Body of pancreas (tissue), 4 donors: ENCODE data around the gene TSC22D4. TPM values are rescaled to one million over a fixed set of nuclear protein-coding genes. Genes with fewer than 3 reads are reported as not detected.
"Not testable (repeated sequence)": the region's sequence is repeated elsewhere in the genome, so short reads cannot be mapped to it uniquely, and the experiment has no call there.

ENCODE experiments used
- ATAC-seq: fragments of 150-250 bp; one replicate; pipeline ENCODE4 v1.9.1; 2016
- DNase-seq, 4 donors: peaks; one replicate each; pipeline ENCODE4 v3.0.0-alpha.2; 2019
- H3K27ac ChIP-seq, 4 donors: fragments of 200-600 bp; sonication (generic); 1 replicate in 3 of 4; 2 replicates in 1 of 4; pipeline versions ENCODE4 v1.5.1 to v1.6.1; 2016 to 2019; ENCODE audit warnings: mild to moderate bottlenecking in 1 of 4, mixed read lengths in 1 of 4, moderate library complexity in 1 of 4
- H3K27me3 ChIP-seq, 2 donors: fragments of 200-600 bp; sonication (generic); one replicate each; pipeline ENCODE4 v1.6.0; 2016; ENCODE audit warnings: mild to moderate bottlenecking in 1 of 2
- H3K36me3 ChIP-seq, 2 donors: fragments of 200-600 bp; sonication (generic); replicated peaks in 1 of 2; 2 replicates each; pipeline ENCODE4 v1.5.1; 2016; ENCODE audit warnings: low read depth in 2 of 2; ENCODE audit not compliant: insufficient read depth in 1 of 2
- H3K4me1 ChIP-seq: fragments of 200-600 bp; sonication (generic); one replicate; pipeline ENCODE4 v1.6.0; 2016
- H3K4me3 ChIP-seq, 2 donors: fragments of 200-600 bp; sonication (generic); 1 replicate in 1 of 2; 2 replicates in 1 of 2; pipeline ENCODE4 v1.5.1; 2016 to 2019
- H3K9me3 ChIP-seq, 3 donors: fragments of 200-600 bp; sonication (generic); 1 replicate in 2 of 3; 2 replicates in 1 of 3; pipeline ENCODE4 v1.5.1; 2016
- POLR2A ChIP-seq, 3 donors: fragments of 450-650 bp; IDR thresholded peaks; one replicate each; pipeline ENCODE4 v1.6.1; 2016; ENCODE audit warnings: antibody characterized with exemption in 3 of 3, mild to moderate bottlenecking in 2 of 3
- WGBS, 2 donors: methylation state at CpG; one replicate each; pipeline ENCODE4 v1.1.5; 2017; 5-methylcytosine and 5-hydroxymethylcytosine counted together
- intact Hi-C: fragments of 100-400 bp; cut with DNase I; formaldehyde crosslinking; loops from one replicate; pipeline ENCODE4 v1.15.1; 2023
- total RNA-seq, 2 donors: library from RNA; depleted of rRNA; stranded (reverse); fragments of >200 nt; gene quantifications; one replicate each; pipeline ENCODE4 v1.1.0, GENCODE V29; 2016
- TF ChIP-seq, protein P1 (sequence below), 7 experiments: fragments of 450-650 bp in 4 of 7; fragments of 200-600 bp in 3 of 7; sonication (generic) in 3 of 7; IDR thresholded peaks; one replicate each; pipeline ENCODE4 v1.5.1; 2016 to 2019; ENCODE audit warnings: antibody characterized with exemption in 7 of 7

TSC22D4 gene
- total RNA-seq, 2 donors from 2014 or later: 16.6 to 34.9 TPM

DNA sequence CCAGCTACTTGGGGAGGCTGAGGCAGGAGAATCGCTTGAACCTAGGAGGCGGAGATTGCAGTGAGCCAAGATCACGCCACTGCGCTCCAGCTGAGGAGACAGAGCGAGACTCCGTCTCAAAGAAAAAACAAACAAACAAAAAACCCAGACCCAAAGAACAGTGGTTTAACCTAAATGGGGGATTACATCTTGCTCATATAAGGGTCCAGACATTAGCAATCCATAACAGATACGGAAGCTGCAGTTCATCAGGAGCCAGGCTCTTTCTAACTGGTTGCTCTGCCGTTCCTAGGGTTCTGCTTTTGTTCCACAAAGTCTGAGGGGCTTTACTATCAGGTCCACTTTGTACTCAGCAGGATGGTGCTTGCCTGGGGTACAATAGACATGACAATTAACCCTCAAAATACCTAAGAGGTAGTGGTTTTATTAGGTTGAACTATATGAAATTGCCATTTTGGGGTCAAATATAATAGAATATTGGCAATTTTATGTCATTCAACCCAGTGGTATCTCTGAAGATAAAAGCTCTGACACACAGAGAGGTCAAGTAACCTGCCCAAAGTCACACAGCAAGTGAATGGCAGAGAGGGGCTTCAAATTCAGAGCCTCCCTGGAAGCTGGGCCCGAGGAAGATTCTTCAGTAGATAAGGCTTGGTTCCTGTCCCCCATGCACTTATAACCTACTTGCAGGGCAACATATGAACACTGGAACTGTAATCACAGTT lies 26.0 kb upstream of the TSC22D4 start:
- WGBS, 2 donors: 90 to 94% methylated on average over 9 of the region's 9 CpGs
- ATAC-seq (no peak), DNase-seq (no peak)
- intact Hi-C loops: no loop called here
- peaks cover 9% of the 10 kb centered on the region for H3K4me1 ChIP-seq
- H3K36me3 ChIP-seq: no peaks in the 10 kb centered on the region
- H3K4me3 ChIP-seq: no peak overlapping the region
- TF ChIP-seq, protein P1, sequence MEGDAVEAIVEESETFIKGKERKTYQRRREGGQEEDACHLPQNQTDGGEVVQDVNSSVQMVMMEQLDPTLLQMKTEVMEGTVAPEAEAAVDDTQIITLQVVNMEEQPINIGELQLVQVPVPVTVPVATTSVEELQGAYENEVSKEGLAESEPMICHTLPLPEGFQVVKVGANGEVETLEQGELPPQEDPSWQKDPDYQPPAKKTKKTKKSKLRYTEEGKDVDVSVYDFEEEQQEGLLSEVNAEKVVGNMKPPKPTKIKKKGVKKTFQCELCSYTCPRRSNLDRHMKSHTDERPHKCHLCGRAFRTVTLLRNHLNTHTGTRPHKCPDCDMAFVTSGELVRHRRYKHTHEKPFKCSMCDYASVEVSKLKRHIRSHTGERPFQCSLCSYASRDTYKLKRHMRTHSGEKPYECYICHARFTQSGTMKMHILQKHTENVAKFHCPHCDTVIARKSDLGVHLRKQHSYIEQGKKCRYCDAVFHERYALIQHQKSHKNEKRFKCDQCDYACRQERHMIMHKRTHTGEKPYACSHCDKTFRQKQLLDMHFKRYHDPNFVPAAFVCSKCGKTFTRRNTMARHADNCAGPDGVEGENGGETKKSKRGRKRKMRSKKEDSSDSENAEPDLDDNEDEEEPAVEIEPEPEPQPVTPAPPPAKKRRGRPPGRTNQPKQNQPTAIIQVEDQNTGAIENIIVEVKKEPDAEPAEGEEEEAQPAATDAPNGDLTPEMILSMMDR (IDR thresholded peaks at IDR 0.05): no peak
- no peak for TF ChIP-seq POLR2A (IDR thresholded peaks at IDR 0.05)
- no peaks in the 10 kb centered on the region for H3K9me3 ChIP-seq
- H3K27me3 ChIP-seq: no peaks in the 10 kb centered on the region
- H3K27ac ChIP-seq: no peak overlapping the region

DNA sequence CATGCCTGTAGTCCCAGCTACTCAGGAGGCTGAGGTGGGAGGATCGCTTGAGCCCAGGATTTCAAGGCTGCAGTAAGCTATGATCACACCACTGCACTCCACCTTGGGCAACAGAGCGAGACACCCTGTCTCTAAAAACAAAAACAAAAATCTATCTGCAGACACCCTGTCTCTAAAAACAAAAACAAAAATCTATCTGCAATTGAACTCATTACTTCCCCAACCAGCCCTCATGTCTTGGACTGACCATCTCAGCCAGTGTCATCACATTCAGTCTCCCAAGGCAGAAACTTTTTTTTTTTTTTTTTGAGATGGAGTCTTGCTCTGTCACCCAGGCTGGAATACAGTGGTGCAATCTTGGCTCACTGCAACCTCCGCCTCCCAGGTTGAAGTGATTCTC lies 25.0 kb upstream of the TSC22D4 start:
- H3K27me3 ChIP-seq, H3K27ac ChIP-seq, H3K4me1 ChIP-seq, ATAC-seq, H3K9me3 ChIP-seq, intact Hi-C loops, DNase-seq, H3K36me3 ChIP-seq, H3K4me3 ChIP-seq: not testable (repeated sequence)
- 89 to 96% methylated on average over 3 of the region's 3 CpGs for WGBS, 2 donors

DNA sequence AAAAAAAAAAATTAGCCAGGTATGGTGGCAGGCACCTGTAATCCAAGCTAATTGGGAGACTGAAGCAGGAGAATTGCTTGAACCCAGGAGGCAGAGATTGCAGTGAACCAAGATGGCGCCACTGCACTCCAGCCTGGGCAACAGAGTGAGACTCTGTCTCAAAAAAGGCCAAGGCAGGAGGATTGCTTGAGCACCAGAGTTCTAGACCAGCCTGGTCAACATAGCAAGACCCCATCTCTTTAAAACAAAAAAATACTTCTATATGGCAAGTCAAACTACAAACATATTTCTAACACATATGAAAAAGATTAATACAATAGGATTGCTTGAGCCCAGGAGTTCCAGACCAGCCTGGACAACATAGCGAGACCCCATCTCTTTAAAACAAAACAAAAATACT lies 21.7 kb upstream of the TSC22D4 start:
- intact Hi-C loops, H3K4me1 ChIP-seq, H3K36me3 ChIP-seq, DNase-seq, ATAC-seq, H3K4me3 ChIP-seq, H3K9me3 ChIP-seq, H3K27me3 ChIP-seq, H3K27ac ChIP-seq: not testable (repeated sequence)
- WGBS, 2 donors: 81 to 90% methylated on average over 2 of the region's 2 CpGs

DNA sequence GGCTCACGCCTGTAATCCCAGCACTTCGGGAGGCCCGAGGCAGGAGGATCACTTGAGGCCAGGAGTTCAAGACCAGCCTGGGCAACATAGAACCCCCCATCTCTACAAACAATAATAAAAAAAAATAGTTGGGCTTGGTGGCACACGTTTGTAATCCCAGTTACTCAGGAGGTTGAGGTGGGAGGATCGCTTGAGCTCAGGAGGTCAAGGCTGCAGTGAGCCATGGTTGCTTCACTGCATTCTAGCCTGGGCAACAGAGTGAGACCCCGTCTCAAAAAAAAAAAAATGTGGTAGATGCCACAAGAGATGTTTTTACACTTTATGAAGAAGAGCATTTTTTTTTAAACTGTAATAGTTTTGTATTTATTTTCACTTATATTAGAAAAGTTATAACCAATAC lies 17.5 kb upstream of the TSC22D4 start:
- no peak for DNase-seq
- WGBS, 2 donors: 72 to 74% methylated on average over 6 of the region's 6 CpGs
- intact Hi-C loops: no loop called here
- Histone ChIP-seq H3K4me1 (peaks cover 10% of the 10 kb centered on the region), H3K27me3 (no peaks in the 10 kb centered on the region), H3K27ac (no peak overlapping the region), H3K4me3 (no peak overlapping the region), H3K36me3 (no peaks in the 10 kb centered on the region), H3K9me3 (no peaks in the 10 kb centered on the region)
- no peak for ATAC-seq
- TF ChIP-seq, protein P1 (IDR thresholded peaks at IDR 0.05): no peak
- TF ChIP-seq POLR2A (IDR thresholded peaks at IDR 0.05): no peak

DNA sequence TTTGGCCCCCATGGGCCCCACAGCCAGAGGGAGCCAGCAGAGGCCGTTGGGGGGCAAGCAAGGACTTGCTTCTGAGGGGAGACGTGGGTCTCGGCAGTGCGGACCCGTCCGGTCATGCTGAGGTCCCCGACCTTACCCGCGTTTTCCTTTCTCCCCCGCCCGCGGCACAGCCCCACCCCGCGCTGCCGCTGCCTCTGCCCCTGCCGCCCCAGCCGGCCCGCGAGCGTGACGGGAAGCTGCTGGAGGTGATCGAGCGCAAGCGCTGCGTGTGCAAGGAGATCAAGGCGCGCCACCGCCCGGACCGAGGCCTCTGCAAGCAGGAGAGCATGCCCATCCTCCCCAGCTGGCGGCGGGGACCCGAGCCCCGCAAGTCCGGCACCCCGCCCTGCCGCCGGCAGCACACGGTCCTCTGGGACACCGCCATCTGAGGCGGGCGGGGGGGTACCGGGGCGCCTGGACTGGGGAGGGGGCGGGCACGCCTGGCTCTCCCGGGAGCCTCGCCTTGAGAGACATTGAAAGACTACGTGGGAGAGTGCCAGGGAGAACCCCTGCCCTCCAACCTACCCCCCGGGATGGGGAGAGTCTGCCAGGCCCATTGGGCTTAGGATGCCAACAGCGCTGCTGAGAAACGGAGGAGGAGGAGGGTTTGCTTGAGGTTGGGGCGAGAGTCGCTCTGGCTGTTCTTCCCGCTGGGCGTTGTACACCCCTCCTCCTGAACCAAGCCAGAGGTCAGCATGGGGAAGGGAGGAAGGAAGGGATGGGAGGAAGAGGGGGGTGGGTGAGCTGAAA lies 14.7 kb upstream of the TSC22D4 start:
- intact Hi-C loops: no loop called here
- Histone ChIP-seq H3K9me3 (no peaks in the 10 kb centered on the region), H3K27ac (no peak overlapping the region), H3K4me3 (no peak overlapping the region), H3K36me3 (no peaks in the 10 kb centered on the region), H3K4me1 (peaks cover 10% of the 10 kb centered on the region), H3K27me3 (no peaks in the 10 kb centered on the region)
- WGBS, 2 donors: 18 to 25% methylated on average over 15 to 45 of the region's 56 CpGs
- DNase-seq (peak; percentile 41 to 54 (median 48)), ATAC-seq (peak; percentile 56)
- TF ChIP-seq POLR2A (IDR thresholded peaks at IDR 0.05): no peak
- TF ChIP-seq, protein P1 (IDR thresholded peaks at IDR 0.05): no peak
